Stimulated activated naive CD8-positive, alpha-beta T cell treated with anti-CD3 and anti-CD28 coated beads, Interleukin-15, Interleukin-2, amounts not matched to agents 100 ng/mL and 50 ng/mL, for 24 hours (primary cell): ENCODE measurements around the gene DECR2.
"Not testable (repeated sequence)": the region's sequence is repeated elsewhere in the genome, so short reads cannot be mapped to it uniquely, and the experiment has no call there.

Experiments
- H3K27ac Mint-ChIP-seq: one replicate; pipeline ENCODE4 v1.8.0; 2021; ENCODE audit warnings: mild to moderate bottlenecking, mixed read lengths
- H3K27me3 Mint-ChIP-seq: one replicate; pipeline ENCODE4 v1.8.0; 2021; ENCODE audit warnings: mixed read lengths
- H3K36me3 Mint-ChIP-seq: one replicate; pipeline ENCODE4 v1.8.0; 2021; ENCODE audit warnings: low read depth, mixed read lengths
- H3K4me1 Mint-ChIP-seq: one replicate; pipeline ENCODE4 v1.8.0; 2021; ENCODE audit warnings: low read depth, mixed read lengths
- H3K4me3 Mint-ChIP-seq: one replicate; pipeline ENCODE4 v1.8.0; 2021; ENCODE audit warnings: mild to moderate bottlenecking, mixed read lengths
- H3K9me3 Mint-ChIP-seq: one replicate; pipeline ENCODE4 v1.8.0; 2021; ENCODE audit warnings: mixed read lengths

The DECR2 gene

DNA sequence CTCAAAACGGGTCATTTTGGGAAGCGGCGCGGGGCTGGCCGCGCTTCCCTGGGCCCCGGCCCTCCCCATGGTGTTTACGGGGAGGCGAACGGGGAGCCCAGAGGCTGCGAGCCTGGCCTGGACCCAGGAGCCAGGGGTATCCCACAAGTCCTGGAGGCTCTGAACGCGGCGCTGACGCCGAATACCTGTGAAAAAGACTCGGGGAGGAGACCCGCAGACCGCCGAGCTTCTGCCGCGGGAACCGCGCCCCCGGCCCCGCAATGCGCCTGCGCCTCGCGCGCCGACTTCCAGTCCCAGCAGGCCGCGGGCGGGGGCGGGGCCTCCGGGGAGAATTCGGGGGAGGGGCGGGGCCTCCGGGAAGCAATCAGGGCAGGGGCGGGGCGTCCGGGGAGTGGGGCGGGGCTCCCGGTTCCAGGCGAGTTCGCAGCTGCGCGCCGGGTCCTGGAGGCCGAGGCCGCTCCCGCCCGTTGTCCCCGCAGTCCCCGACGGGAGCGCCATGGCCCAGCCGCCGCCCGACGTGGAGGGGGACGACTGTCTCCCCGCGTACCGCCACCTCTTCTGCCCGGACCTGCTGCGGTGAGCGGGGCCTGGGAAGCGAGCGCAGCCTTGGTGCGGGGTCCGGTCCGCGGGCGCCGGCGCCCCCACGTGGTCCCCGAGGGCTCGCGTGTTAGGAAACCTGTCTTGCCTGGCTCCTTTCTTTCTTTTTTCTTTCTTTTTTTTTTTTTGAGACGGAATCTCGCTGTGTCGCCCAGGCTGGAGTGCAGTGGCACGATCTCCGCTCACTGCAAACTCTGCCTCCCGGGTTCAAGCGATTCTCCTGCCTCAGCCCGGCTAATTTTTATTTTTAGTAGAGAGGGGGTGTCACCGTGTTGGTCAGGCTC, at the start of gene DECR2:
Gene DECR2, plus strand, starts transcription at position 418 of the 881 bp plus-strand sequence. Its CDS starts 79 bp downstream, at position 497.
- Mint-ChIP-seq H3K27me3 (no peaks in the 10 kb centered on the region), H3K36me3 (no peaks in the 10 kb centered on the region), H3K4me1 (peaks cover 20% of the 10 kb centered on the region), H3K27ac (peak within 1 kb of the TSS; percentile 67), H3K4me3 (peak within 1 kb of the TSS; percentile 84), H3K9me3 (no peaks in the 10 kb centered on the region)

- Mint-ChIP-seq H3K4me3 (peak within 1 kb of the TSS; percentile 85), H3K36me3 (peaks cover 15% of the 10 kb centered on the region), H3K27me3 (no peaks in the 10 kb centered on the region), H3K9me3 (no peaks in the 10 kb centered on the region), H3K4me1 (peaks cover 55% of the 10 kb centered on the region), H3K27ac (peak within 1 kb of the TSS; percentile 84)
These were observed 48.9 kb upstream of the DECR2 start, which contains the start of gene AXIN1 for GRCh38 chr16:352547-353403. TSS of gene AXIN1 (minus strand) at chr16:352723. CDS start at chr16:347025, 5,698 bp downstream.

DNA sequence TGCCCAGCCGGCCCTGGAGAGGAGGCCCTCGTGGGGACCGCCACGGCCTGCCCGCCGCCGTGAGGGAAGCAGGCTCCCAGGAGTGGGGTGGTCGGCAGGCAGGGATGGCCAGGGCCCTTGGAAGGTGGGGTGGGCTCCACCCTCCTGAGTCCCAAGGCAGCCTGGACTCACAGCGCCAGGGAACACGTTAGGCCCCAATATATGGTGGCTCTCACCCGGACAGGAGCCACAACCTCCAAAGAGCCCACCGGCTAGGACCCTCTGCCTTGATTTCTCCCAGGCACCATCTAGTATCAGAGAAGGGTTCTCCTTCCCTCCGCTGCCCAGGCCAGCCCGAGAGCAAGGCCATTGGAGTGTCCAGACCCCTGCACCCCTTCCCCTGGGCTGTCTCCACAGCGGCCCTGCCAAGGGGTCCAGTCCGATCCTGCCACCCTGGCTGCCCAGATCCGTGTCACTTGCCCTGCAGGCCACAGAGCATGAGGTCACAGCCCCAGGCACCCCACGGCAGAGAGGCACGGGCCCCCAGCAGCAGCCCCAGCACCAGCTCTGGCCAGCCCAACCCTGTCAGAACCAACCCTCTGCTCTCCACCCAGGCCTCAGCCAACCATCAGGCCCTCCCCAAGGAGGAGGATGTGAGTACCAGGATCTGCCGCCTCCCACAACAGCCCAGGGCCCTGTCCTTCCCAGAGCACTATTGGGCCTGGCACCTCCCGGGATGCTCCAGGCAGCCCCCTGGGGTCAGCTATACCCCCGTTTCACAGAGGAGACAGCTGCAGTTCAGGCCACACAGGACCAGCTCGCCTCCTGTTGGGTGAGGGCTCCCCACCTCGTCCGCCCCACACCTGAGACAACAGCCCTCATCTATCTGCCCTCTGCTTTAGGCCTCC, 48.0 kb upstream of the DECR2 start:
- Mint-ChIP-seq H3K9me3 (no peaks in the 10 kb centered on the region), H3K4me1 (peaks cover 46% of the 10 kb centered on the region), H3K27ac (no peak overlapping the region), H3K4me3 (peak overlapping the region; percentile 7), H3K36me3 (peaks cover 15% of the 10 kb centered on the region), H3K27me3 (no peaks in the 10 kb centered on the region)

GRCh38 chr16:354291-354881, 47.3 kb upstream of the DECR2 start:
- Mint-ChIP-seq H3K27me3 (no peaks in the 10 kb centered on the region), H3K36me3 (peaks cover 13% of the 10 kb centered on the region), H3K4me1 (peaks cover 40% of the 10 kb centered on the region), H3K27ac (no peak overlapping the region), H3K9me3 (no peaks in the 10 kb centered on the region), H3K4me3 (peak overlapping the region; percentile 7)

- Mint-ChIP-seq H3K27ac (peak overlapping the region; percentile 11), H3K4me1 (peaks cover 33% of the 10 kb centered on the region), H3K9me3 (no peaks in the 10 kb centered on the region), H3K4me3 (no peak overlapping the region), H3K36me3 (peaks cover 7% of the 10 kb centered on the region), H3K27me3 (no peaks in the 10 kb centered on the region)
These were observed 46.7 kb upstream of the DECR2 start for GRCh38 chr16:354971-355461.

- Mint-ChIP-seq H3K27ac (no peak overlapping the region), H3K4me1 (peaks cover 21% of the 10 kb centered on the region), H3K36me3 (no peaks in the 10 kb centered on the region)
These were observed 44.9 kb upstream of the DECR2 start for GRCh38 chr16:356741-357140.

DNA sequence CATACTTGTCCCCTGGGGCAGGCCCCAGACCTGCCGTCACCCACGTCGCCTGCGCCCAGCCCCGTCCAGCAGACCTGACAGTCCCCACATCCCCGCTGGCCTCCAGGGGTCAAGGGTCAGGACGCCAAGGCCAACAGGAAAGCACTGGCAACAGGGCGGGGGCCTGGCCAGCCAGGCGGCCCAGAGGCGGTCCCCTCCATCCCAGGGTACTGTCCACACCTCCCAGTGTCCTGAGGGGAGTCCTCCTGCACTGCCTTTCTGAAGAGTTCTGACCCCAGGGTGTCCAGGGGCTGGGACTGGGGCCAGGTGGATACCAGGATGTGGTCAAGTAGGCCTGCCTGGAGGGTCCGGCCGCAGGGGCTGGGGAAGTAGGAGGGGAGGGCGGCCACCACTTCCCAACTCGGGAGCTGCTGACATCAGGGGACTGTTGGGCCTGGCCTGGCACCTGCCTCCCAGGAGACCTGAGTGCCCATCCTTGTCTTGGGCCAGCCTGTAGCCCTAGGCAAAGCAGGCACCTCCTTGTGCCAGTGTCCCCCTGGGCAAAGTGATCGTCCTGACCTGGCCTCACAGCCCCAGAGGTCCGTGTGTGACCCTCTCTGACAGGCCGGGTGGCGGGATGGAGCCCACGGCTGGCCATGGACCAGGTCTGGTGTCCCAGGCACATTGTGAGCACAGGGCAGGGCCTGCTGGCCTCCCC, 42.5 kb upstream of the DECR2 start:
- Mint-ChIP-seq H3K36me3 (no peaks in the 10 kb centered on the region), H3K9me3 (no peaks in the 10 kb centered on the region), H3K27ac (no peak overlapping the region)

More at GRCh38 chr16:356741-357140, 44.9 kb upstream of the DECR2 start:
- Mint-ChIP-seq H3K9me3 (no peaks in the 10 kb centered on the region), H3K4me3 (no peak overlapping the region), H3K27me3 (no peaks in the 10 kb centered on the region)

GRCh38 chr16:359871-360697, 41.6 kb upstream of the DECR2 start:
- no peaks in the 10 kb centered on the region for H3K36me3 Mint-ChIP-seq
- H3K27me3 Mint-ChIP-seq = no peaks in the 10 kb centered on the region
- no peaks in the 10 kb centered on the region for H3K9me3 Mint-ChIP-seq
- no peak overlapping the region for H3K4me3 Mint-ChIP-seq
- H3K27ac Mint-ChIP-seq = no peak overlapping the region
- peaks cover 11% of the 10 kb centered on the region for H3K4me1 Mint-ChIP-seq

More for the DNA sequence above, 42.5 kb upstream of the DECR2 start:
- H3K4me3 Mint-ChIP-seq = no peak overlapping the region
- peaks cover 18% of the 10 kb centered on the region for H3K4me1 Mint-ChIP-seq
- no peaks in the 10 kb centered on the region for H3K27me3 Mint-ChIP-seq

DNA sequence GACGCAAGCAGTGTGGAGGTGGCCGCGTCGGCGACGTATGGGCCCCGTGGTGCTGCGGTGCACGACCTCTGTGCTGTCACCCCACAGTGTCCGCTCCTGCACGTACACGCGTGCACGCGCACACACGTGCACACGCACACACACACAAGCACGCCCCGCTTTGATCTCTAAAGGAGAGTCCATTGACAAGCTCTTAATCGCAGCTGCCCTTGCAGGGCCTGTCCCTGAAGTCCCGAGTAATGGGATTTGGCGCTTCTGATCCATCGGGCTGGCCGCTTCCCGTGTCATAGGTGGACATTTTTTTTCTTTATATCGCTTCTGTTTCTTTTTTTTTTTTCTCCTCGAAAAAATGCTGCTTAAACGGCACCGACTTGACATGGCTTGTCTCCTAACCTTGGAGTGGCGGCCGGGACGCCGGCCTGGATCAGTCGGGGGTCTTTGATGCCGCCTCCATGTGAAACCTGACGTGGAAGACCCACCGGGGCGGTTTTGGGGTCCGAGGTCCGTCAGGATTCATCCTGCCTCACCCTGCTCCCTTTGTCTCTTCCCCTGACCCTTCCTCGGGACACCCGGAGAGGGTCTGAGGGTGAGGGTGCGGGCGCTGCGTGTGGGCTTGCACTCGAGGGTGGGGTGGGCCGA, 40.9 kb upstream of the DECR2 start:
- no peak overlapping the region for H3K27ac Mint-ChIP-seq
- H3K4me1 Mint-ChIP-seq = peaks cover 5% of the 10 kb centered on the region
- no peaks in the 10 kb centered on the region for H3K27me3 Mint-ChIP-seq
- no peak overlapping the region for H3K4me3 Mint-ChIP-seq
- no peaks in the 10 kb centered on the region for H3K36me3 Mint-ChIP-seq
- H3K9me3 Mint-ChIP-seq = no peaks in the 10 kb centered on the region

DNA sequence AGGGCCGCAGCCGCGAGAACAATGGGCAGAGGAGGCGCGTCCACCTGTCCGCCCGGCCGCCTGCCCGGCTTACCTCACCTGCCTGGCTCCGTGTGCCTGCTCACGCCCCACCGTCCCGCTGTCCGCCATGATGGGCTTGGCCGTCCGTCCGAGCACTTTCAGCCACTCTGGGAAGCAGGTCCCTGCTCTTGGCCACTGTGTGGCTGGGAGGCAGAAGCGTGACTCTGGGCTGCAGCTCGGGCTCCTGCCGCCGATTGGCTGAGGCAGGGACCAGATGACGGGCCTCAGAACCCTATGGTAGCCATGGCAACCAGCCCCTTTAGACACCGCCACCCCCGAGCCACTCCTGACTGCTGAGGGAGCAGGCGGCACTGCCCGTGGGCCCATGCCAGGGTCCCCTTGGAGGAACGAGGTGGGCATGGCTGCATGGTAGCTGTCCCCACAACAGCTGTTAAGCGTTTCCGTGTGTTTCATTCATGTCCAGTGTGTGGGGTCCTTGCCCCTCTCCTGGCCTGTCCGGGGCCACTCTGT, 40.3 kb upstream of the DECR2 start:
- Mint-ChIP-seq H3K9me3 (no peaks in the 10 kb centered on the region), H3K36me3 (no peaks in the 10 kb centered on the region)

DNA sequence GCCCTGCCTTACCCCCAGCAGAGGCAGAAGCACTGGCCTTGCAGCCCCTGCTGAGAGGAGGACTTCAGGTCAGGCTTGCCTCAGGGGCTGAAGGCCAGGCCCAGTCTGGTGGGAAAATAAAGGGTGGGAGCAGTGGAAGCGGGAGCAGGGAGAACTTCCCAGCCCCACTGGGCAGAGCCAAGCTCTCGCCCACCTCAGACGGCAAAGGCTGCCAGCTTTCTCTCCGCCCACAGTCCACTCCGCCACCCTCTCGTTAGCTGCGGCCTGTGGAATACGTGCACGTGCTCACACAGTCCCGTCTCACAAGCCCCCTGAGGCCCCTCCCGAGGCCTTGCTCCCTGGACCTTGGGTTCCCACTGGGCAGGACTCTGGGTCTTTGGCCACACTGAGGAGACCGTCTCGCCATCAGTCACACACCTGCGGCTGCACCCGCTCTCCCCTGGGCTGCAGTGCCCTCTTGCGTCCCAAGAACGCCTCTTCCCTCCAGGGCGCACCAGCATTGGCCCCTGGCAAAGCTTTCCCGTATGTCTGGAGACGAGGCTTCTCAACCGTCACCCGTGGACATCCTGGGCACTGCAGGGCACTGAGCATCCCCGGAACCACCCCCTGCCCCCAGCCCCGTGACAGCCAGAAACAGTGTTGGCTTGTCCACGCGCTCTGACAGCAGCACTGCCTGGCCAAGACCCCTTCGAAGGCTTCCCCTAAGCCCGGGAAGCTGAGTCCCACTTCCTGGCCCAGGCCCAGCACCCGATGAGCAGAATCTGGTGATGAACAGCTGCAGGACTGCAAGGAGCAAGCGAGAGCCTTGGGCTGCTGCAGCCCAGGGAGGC, 39.6 kb upstream of the DECR2 start:
- Mint-ChIP-seq H3K4me3 (peak overlapping the region; percentile 47), H3K27ac (no peak overlapping the region), H3K36me3 (peaks cover 2% of the 10 kb centered on the region), H3K9me3 (no peaks in the 10 kb centered on the region), H3K4me1 (peaks cover 5% of the 10 kb centered on the region), H3K27me3 (no peaks in the 10 kb centered on the region)

More for the DNA sequence above, 40.3 kb upstream of the DECR2 start:
- Mint-ChIP-seq H3K4me1 (peaks cover 5% of the 10 kb centered on the region), H3K4me3 (no peak overlapping the region), H3K27ac (no peak overlapping the region), H3K27me3 (no peaks in the 10 kb centered on the region)

DNA sequence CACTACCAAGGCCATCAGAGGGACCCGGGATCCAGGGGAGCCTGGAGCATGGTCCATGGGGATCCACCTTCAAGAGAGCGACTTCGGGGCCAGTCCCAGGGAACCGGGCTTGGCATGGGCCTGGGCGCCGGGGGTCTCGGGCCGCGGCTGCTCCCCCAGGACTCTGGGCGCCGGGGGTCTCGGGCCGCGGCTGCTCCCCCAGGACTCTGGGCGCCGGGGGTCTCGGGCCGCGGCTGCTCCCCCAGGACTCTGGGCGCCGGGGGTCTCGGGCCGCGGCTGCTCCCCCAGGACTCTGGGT, 39.0 kb upstream of the DECR2 start:
- H3K27ac Mint-ChIP-seq, H3K36me3 Mint-ChIP-seq, H3K4me3 Mint-ChIP-seq, H3K27me3 Mint-ChIP-seq, H3K4me1 Mint-ChIP-seq, H3K9me3 Mint-ChIP-seq: not testable (repeated sequence)
